Smooth muscle cell (in vitro differentiated cells): Measurements from ENCODE around the gene RMI2. TPM values are rescaled to one million over a fixed set of nuclear protein-coding genes. Genes with fewer than 3 reads are reported as not detected.

Experiments used
- DNase-seq: peaks from one replicate; lab custom pipeline; 2025; ENCODE audit not compliant: unreplicated experiment; lab: John Stamatoyannopoulos, UW
- H2AFZ ChIP-seq: fragments of 200-600 bp; sonication (generic); 2 replicates; pipeline ENCODE4 v1.6.0; 2016; ENCODE audit warnings: antibody characterized with exemption, low read depth, mild to moderate bottlenecking
- H3F3A ChIP-seq: fragments of 200-600 bp; sonication (generic); 2 replicates; pipeline ENCODE4 v1.6.0; 2017; ENCODE audit warnings: antibody characterized with exemption, low read depth
- H3K27ac ChIP-seq: fragments of 200-600 bp; sonication (generic); 2 replicates; pipeline ENCODE4 v1.5.1; 2016; ENCODE audit warnings: low read depth, mild to moderate bottlenecking
- H3K27me3 ChIP-seq: fragments of 200-600 bp; sonication (generic); 2 replicates; pipeline ENCODE4 v1.6.1; 2016; ENCODE audit warnings: low read depth, mild to moderate bottlenecking
- H3K36me3 ChIP-seq: fragments of 200-600 bp; sonication (generic); 2 replicates; pipeline ENCODE4 v1.5.1; 2016; ENCODE audit warnings: low read depth
- H3K4me1 ChIP-seq: fragments of 200-600 bp; sonication (generic); 2 replicates; pipeline ENCODE4 v1.5.1; 2016; ENCODE audit warnings: low read depth
- H3K4me2 ChIP-seq: fragments of 200-600 bp; sonication (generic); 2 replicates; pipeline ENCODE4 v1.6.0; 2016; ENCODE audit warnings: mild to moderate bottlenecking
- H3K4me3 ChIP-seq: fragments of 200-600 bp; sonication (generic); 2 replicates; pipeline ENCODE4 v1.5.1; 2016; ENCODE audit warnings: mild to moderate bottlenecking
- H3K79me2 ChIP-seq: fragments of 200-600 bp; sonication (generic); 2 replicates; pipeline ENCODE4 v1.6.0; 2016; ENCODE audit warnings: low read depth, mild to moderate bottlenecking
- H3K9ac ChIP-seq: fragments of 200-600 bp; sonication (generic); 2 replicates; pipeline ENCODE4 v1.6.0; 2016; ENCODE audit warnings: low read depth
- H3K9me3 ChIP-seq: fragments of 200-600 bp; sonication (generic); replicated peaks from 2 replicates; pipeline ENCODE4 v1.5.1; 2016; ENCODE audit warnings: low read depth
- H4K20me1 ChIP-seq: fragments of 200-600 bp; sonication (generic); 2 replicates; pipeline ENCODE4 v1.6.0; 2016; ENCODE audit warnings: low read depth
- CTCF ChIP-seq: fragments of 200-600 bp; sonication (generic); IDR thresholded peaks from 2 replicates; pipeline ENCODE4 v1.5.1; 2017; ENCODE audit warnings: borderline replicate concordance, mild to moderate bottlenecking, antibody characterized with exemption; ENCODE audit not compliant: insufficient read depth, poor library complexity, severe bottlenecking
- WGBS: methylation state at CpG from one replicate; pipeline ENCODE4 v1.1.7; 2016; ENCODE audit warnings: low lambda C conversion rate; 5-methylcytosine and 5-hydroxymethylcytosine counted together
- polyA plus RNA-seq: library from polyadenylated mRNA; unstranded; fragments of >200 nt; fragmentation: Nextera tagmentation; extraction: Ambion mirVana; gene quantifications from 2 replicates; pipeline ENCODE4 v1.2.1, GENCODE V29; 2016
- total RNA-seq: library from RNA; depleted of rRNA; stranded (reverse); fragments of >200 nt; gene quantifications from 2 replicates; pipeline ENCODE4 v1.2.3, GENCODE V29; 2014

Gene RMI2
- total and polyA plus RNA-seq, 2 experiments from 2014 or later = 6.1 to 11.3 TPM

- H4K20me1 ChIP-seq = no peaks in the 10 kb centered on the region
- 37% methylated on average over 23 of the region's 23 CpGs for WGBS
- H2AFZ ChIP-seq = peak overlapping the region; percentile 22
- no peaks in the 10 kb centered on the region for H3K9me3 ChIP-seq
- no peak overlapping the region for H3K27ac ChIP-seq
- no peaks in the 10 kb centered on the region for H3K79me2 ChIP-seq
- H3K9ac ChIP-seq = no peak overlapping the region
- H3K36me3 ChIP-seq = no peaks in the 10 kb centered on the region
- no peaks in the 10 kb centered on the region for H3K27me3 ChIP-seq
- peak overlapping the region; percentile 21 for H3K4me2 ChIP-seq
- no peak for TF ChIP-seq CTCF
- H3K4me1 ChIP-seq = peaks cover 23% of the 10 kb centered on the region
- no peak for DNase-seq
- no peaks in the 10 kb centered on the region for H3F3A ChIP-seq
- no peak overlapping the region for H3K4me3 ChIP-seq
Observed at GRCh38 chr16:11316331-11317015, 28.8 kb upstream of the RMI2 start.

GRCh38 chr16:11318817-11319216 is 26.4 kb upstream of the RMI2 start:
- TF ChIP-seq CTCF = no peak
- Histone ChIP-seq H3K36me3 (no peaks in the 10 kb centered on the region), H3K27me3 (no peaks in the 10 kb centered on the region), H3K4me1 (peaks cover 17% of the 10 kb centered on the region), H2AFZ (no peak overlapping the region), H3K79me2 (no peaks in the 10 kb centered on the region), H3K4me2 (no peak overlapping the region), H3K27ac (no peak overlapping the region), H3F3A (no peaks in the 10 kb centered on the region), H4K20me1 (no peaks in the 10 kb centered on the region), H3K9ac (no peak overlapping the region), H3K9me3 (no peaks in the 10 kb centered on the region), H3K4me3 (no peak overlapping the region)
- DNase-seq = no peak
- WGBS = 96% methylated on average over 8 of the region's 8 CpGs

GRCh38 chr16:11319529-11320146 is 25.6 kb upstream of the RMI2 start:
- Histone ChIP-seq H3K9me3 (no peaks in the 10 kb centered on the region), H3K9ac (no peak overlapping the region), H3F3A (no peaks in the 10 kb centered on the region), H3K4me2 (no peak overlapping the region), H3K27ac (no peak overlapping the region), H3K4me3 (no peak overlapping the region), H3K79me2 (no peaks in the 10 kb centered on the region), H2AFZ (no peak overlapping the region), H4K20me1 (no peaks in the 10 kb centered on the region), H3K36me3 (no peaks in the 10 kb centered on the region), H3K4me1 (peaks cover 17% of the 10 kb centered on the region), H3K27me3 (no peaks in the 10 kb centered on the region)
- 89% methylated on average over 8 of the region's 8 CpGs for WGBS
- TF ChIP-seq CTCF = no peak
- no peak for DNase-seq
